HT1080 (cell line): ENCODE measurements around the gene SIRT5. TPM values are rescaled to one million over a fixed set of nuclear protein-coding genes. Genes with fewer than 3 reads are reported as not detected.
A peak's percentile ranks its signal among the peaks of the same experiment; 100 is the strongest.

Experiments
- DNase-seq: peaks from one replicate; pipeline ENCODE4 v3.0.0-alpha.2; 2015; ENCODE audit warnings: low read depth
- total RNA-seq: library from RNA; depleted of rRNA; stranded (reverse); fragments of >200 nt; shearing (Covaris generic); gene quantifications from 2 replicates; pipeline ENCODE4 v1.2.3, GENCODE V29; 2014

Gene SIRT5
- total RNA-seq, 1 experiment from 2014 or later, result 9.0 TPM

- no peak for DNase-seq
Observed at GRCh38 chr6:13586603-13587542, 12.5 kb downstream of the SIRT5 start.

- DNase-seq, result no peak
Observed at GRCh38 chr6:13589801-13590200, 15.4 kb downstream of the SIRT5 start.

GRCh38 chr6:13590574-13591153 is 16.3 kb downstream of the SIRT5 start:
- no peak for DNase-seq

GRCh38 chr6:13591205-13591921 is 17.0 kb downstream of the SIRT5 start:
- no peak for DNase-seq

- no peak for DNase-seq
Observed at GRCh38 chr6:13593103-13593502, 18.7 kb downstream of the SIRT5 start.

GRCh38 chr6:13593720-13594119 is 19.3 kb downstream of the SIRT5 start:
- DNase-seq, result peak; percentile 11

GRCh38 chr6:13597073-13597472 is 22.7 kb downstream of the SIRT5 start:
- DNase-seq, result no peak

- no peak for DNase-seq
Observed at GRCh38 chr6:13600036-13600435, 25.6 kb downstream of the SIRT5 start.

- DNase-seq, result no peak
Observed at GRCh38 chr6:13604135-13604534, 29.7 kb downstream of the SIRT5 start.

- no peak for DNase-seq
Observed at GRCh38 chr6:13604546-13605416, 30.4 kb downstream of the SIRT5 start.

GRCh38 chr6:13605634-13606033 is 31.2 kb downstream of the SIRT5 start:
- no peak for DNase-seq

- no peak for DNase-seq
Observed at GRCh38 chr6:13611715-13612114, 37.3 kb downstream of the SIRT5 start.

GRCh38 chr6:13613029-13613594 is 38.7 kb downstream of the SIRT5 start:
- no peak for DNase-seq

GRCh38 chr6:13614126-13614925 is 39.9 kb downstream of the SIRT5 start:
- DNase-seq, result no peak

- peak; percentile 91 for DNase-seq
Observed at GRCh38 chr6:13614926-13615791, 40.8 kb downstream of the SIRT5 start, which contains the start of gene NOL7. TSS of gene NOL7 (plus strand) at chr6:13615335. CDS start at chr6:13615359, 24 bp downstream.

- DNase-seq, result peak; percentile 16
Observed at GRCh38 chr6:13615792-13616120, 41.4 kb downstream of the SIRT5 start.

- no peak for DNase-seq
Observed at GRCh38 chr6:13617066-13617465, 42.7 kb downstream of the SIRT5 start.

- peak; percentile 8 for DNase-seq
Observed at GRCh38 chr6:13624871-13625288, 50.5 kb downstream of the SIRT5 start.
